SK-N-SH treated with all-trans-retinoic acid at 6 μM for 48 hours (cell line): Measurements from ENCODE around the gene CHST12.

Source experiments
- ARNTL ChIP-seq: fragments of 450-650 bp; formaldehyde crosslinking; IDR thresholded peaks from 2 replicates; pipeline ENCODE4 v1.5.0; 2020; ENCODE audit warnings: low read depth, mild to moderate bottlenecking, moderate library complexity, borderline replicate concordance
- GLIS3 ChIP-seq: fragments of 250-450 bp; sonication (Bioruptor Pico); IDR thresholded peaks from 2 replicates; pipeline ENCODE4 v1.5.0; 2020; ENCODE audit warnings: mild to moderate bottlenecking, moderate library complexity
- ISL1 ChIP-seq: fragments of 250-450 bp; sonication (Bioruptor Pico); IDR thresholded peaks from 2 replicates; pipeline ENCODE4 v2.1.2; 2022; ENCODE audit warnings: mild to moderate bottlenecking, moderate library complexity
- TOX ChIP-seq: fragments of 250-450 bp; sonication (Bioruptor Pico); IDR thresholded peaks from 2 replicates; pipeline ENCODE4 v1.8.0; 2021; ENCODE audit warnings: mild to moderate bottlenecking, moderate library complexity, borderline replicate concordance
- TSHZ2 ChIP-seq: fragments of 250-450 bp; sonication (Bioruptor Pico); IDR thresholded peaks from 2 replicates; pipeline ENCODE4 v1.5.0; 2020; ENCODE audit warnings: mild to moderate bottlenecking, moderate library complexity
- ZFP30 ChIP-seq: fragments of 450-650 bp; formaldehyde crosslinking; IDR thresholded peaks from 2 replicates; pipeline ENCODE4 v1.5.0; 2022; ENCODE audit warnings: mild to moderate bottlenecking, moderate library complexity

- TF ChIP-seq ZFP30 (CRISPR knock-in tag) (no peak), TOX (CRISPR knock-in tag) (no peak), TSHZ2 (no peak), ISL1 (CRISPR knock-in tag) (no peak), ARNTL (CRISPR knock-in tag) (no peak), GLIS3 (CRISPR knock-in tag) (no peak)
Observed at GRCh38 chr7:2416063-2416462, 12.7 kb downstream of the CHST12 start.
